ENCODE data around the gene EFL1. TPM values are rescaled to one million over a fixed set of nuclear protein-coding genes. Genes with fewer than 3 reads are reported as not detected.
"Not testable (repeated sequence)": the region's sequence is repeated elsewhere in the genome, so short reads cannot be mapped to it uniquely, and the experiment has no call there.

Gene EFL1
- total and polyA plus RNA-seq, 2 of the 4 experiments (the other 2 are of a cell fraction): 10.1 to 24.6 TPM

DNA sequence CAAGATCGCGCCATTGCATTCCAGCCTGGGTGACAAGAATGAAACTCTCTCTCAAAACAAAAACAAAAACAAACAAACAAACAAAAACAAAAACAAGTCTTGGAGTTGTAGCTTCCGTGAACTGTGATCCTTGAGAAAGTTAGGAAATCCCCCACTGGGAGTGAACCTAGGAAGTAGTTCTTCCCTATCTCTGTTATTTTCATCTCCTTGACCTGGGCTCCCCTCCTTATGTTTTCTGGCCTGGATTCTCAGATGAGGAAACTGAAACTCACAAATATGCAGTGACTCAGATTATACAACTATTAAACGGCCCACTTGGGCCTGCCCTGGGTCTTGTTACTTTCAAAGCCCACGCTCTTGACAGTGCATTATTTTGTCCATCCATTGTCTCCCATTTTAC, 29.7 kb upstream of the EFL1 start:
- POLR2A ChIA-PET (ENCODE audit: unreplicated experiment): no interaction called here
- in situ Hi-C loops (cut with MboI; ENCODE audit: low sequenced_read_pairs): no loop called here
- no peak for ATAC-seq (ENCODE audit: low read depth)

DNA sequence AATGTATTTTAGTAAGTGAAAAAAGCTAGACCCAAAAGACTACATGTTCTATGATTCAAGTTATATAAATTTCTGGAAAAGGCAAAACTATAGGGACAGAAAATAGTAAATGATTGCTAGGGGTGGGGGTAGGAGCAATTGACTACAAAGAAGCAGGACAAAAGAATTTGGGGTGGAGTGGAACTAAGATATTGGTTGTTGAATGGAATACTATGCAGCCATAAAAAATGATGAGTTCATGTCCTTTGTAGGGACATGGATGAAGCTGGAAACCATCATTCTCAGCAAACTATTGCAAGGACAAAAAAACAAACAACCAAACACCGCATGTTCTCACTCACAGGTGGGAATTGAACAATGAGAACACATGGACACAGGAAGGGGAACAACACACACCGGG, 25.7 kb upstream of the EFL1 start:
- H3K27me3 ChIP-seq (ENCODE audit: control insufficient read depth, insufficient read depth, low read length); H3K14ac ChIP-seq (replicated peaks; ENCODE audit: low read depth, low read length); H3K4me1 ChIP-seq (ENCODE audit: control insufficient read depth, insufficient read depth, low read length); dilution Hi-C loops (cut with HindIII; ENCODE audit: low sequenced_read_pairs, unreplicated experiment); H3K56ac ChIP-seq (ENCODE audit: extremely low read depth, insufficient read depth, low read length); H2BK15ac ChIP-seq (ENCODE audit: low read depth, low read length); H2BK120ac ChIP-seq (ENCODE audit: low read depth, low read length); H3K23ac ChIP-seq (ENCODE audit: low read depth, low read length); ATAC-seq (ENCODE audit: low read depth); H4K91ac ChIP-seq (ENCODE audit: insufficient read depth, low read depth, low read length); H2BK20ac ChIP-seq (ENCODE audit: low read depth, low read length); H3K79me1 ChIP-seq (ENCODE audit: low read depth in 1 of 2, low read length in 2 of 2); H3K4me3 ChIP-seq (ENCODE audit: insufficient read depth, low read depth, low read length); DNase-seq; H4K8ac ChIP-seq (ENCODE audit: low read depth in 2 of 2, low read length in 2 of 2); H4K5ac ChIP-seq (ENCODE audit: low read depth, low read length); H3K27ac ChIP-seq (ENCODE audit: insufficient read depth, low read length); H3K18ac ChIP-seq (ENCODE audit: low read depth, low read length); H3K4ac ChIP-seq (ENCODE audit: low read depth, low read length); H2AFZ ChIP-seq (replicated peaks; ENCODE audit: low read length, poor library complexity); CTCF ChIA-PET; H2BK5ac ChIP-seq (ENCODE audit: low read depth, low read length, poor library complexity, severe bottlenecking); POLR2A ChIA-PET (ENCODE audit: unreplicated experiment); H3K4me2 ChIP-seq (ENCODE audit: low read depth, low read length); intact Hi-C loops (cut with micrococcal nuclease); H3K36me3 ChIP-seq (ENCODE audit: control insufficient read depth, insufficient read depth, low read length); H2AK5ac ChIP-seq (ENCODE audit: low read depth, low read length); H4K20me1 ChIP-seq (ENCODE audit: insufficient read depth, low read length); H2AK9ac ChIP-seq (replicated peaks; ENCODE audit: low read depth, low read length, poor library complexity); H3K9me1 ChIP-seq (ENCODE audit: insufficient read depth, low read length); H3K9ac ChIP-seq (ENCODE audit: low read depth, low read length); in situ Hi-C loops (cut with MboI; ENCODE audit: low sequenced_read_pairs); H3K9me3 ChIP-seq (ENCODE audit: control insufficient read depth, insufficient read depth, low read length); BruUV-seq (replicated peaks): not testable (repeated sequence)
- WGBS, 2 experiments (ENCODE audit: extremely low coverage in 2 of 2, insufficient read length in 1 of 2): no CpG with 5 or more reads among the region's 2 CpGs

More for the DNA sequence above, 29.7 kb upstream of the EFL1 start:
- Histone ChIP-seq H3K27ac (ENCODE audit: insufficient read depth, low read length) (no peak overlapping the region), H3K4me2 (ENCODE audit: low read depth, low read length) (no peak overlapping the region), H4K8ac (ENCODE audit: low read depth in 2 of 2, low read length in 2 of 2) (no peak overlapping the region), H3K4ac (ENCODE audit: low read depth, low read length) (no peak overlapping the region), H3K9me3 (ENCODE audit: control insufficient read depth, insufficient read depth, low read length) (no peaks in the 10 kb centered on the region), H4K91ac (ENCODE audit: insufficient read depth, low read depth, low read length) (no peak overlapping the region), H2BK15ac (ENCODE audit: low read depth, low read length) (no peak overlapping the region), H3K9me1 (ENCODE audit: insufficient read depth, low read length) (no peaks in the 10 kb centered on the region), H3K36me3 (ENCODE audit: control insufficient read depth, insufficient read depth, low read length) (no peaks in the 10 kb centered on the region), H3K18ac (ENCODE audit: low read depth, low read length) (no peak overlapping the region), H4K5ac (ENCODE audit: low read depth, low read length) (no peak overlapping the region), H3K9ac (ENCODE audit: low read depth, low read length) (no peak overlapping the region), H3K23ac (ENCODE audit: low read depth, low read length) (no peak overlapping the region), H2AFZ (replicated peaks; ENCODE audit: low read length, poor library complexity) (no peak overlapping the region), H2AK5ac (ENCODE audit: low read depth, low read length) (no peak overlapping the region), H3K56ac (ENCODE audit: extremely low read depth, insufficient read depth, low read length) (no peak overlapping the region), H3K27me3 (ENCODE audit: control insufficient read depth, insufficient read depth, low read length) (peaks cover 2% of the 10 kb centered on the region; the same call in 1 of the 2 replicates), H2BK5ac (ENCODE audit: low read depth, low read length, poor library complexity, severe bottlenecking) (no peak overlapping the region), H3K79me1 (ENCODE audit: low read depth in 1 of 2, low read length in 2 of 2) (no peaks in the 10 kb centered on the region), H2BK20ac (ENCODE audit: low read depth, low read length) (no peak overlapping the region), H3K4me1 (ENCODE audit: control insufficient read depth, insufficient read depth, low read length) (no peaks in the 10 kb centered on the region), H4K20me1 (ENCODE audit: insufficient read depth, low read length) (no peaks in the 10 kb centered on the region), H3K4me3 (ENCODE audit: insufficient read depth, low read depth, low read length) (no peak overlapping the region), H3K14ac (replicated peaks; ENCODE audit: low read depth, low read length) (no peak overlapping the region), H2BK120ac (ENCODE audit: low read depth, low read length) (no peak overlapping the region), H2AK9ac (replicated peaks; ENCODE audit: low read depth, low read length, poor library complexity) (no peak overlapping the region)
- dilution Hi-C loops (cut with HindIII; ENCODE audit: low sequenced_read_pairs, unreplicated experiment) (no loop called here), intact Hi-C loops (cut with micrococcal nuclease) (no loop called here)
- CTCF ChIA-PET: interaction anchor here (1.1 kb wide), 1 partner anchor 12 kb away, joined by 5 read pairs; no protein-coding TSS in a partner anchor
- TF ChIP-seq MAFK (IDR thresholded peaks at IDR 0.05; ENCODE audit: low read depth, low read length) (no peak), SMC3 (IDR thresholded peaks at IDR 0.05; ENCODE audit: low read depth, low read length) (no peak), FOS (IDR thresholded peaks at IDR 0.05; ENCODE audit: low read depth, low read length) (no peak), RFX5 (IDR thresholded peaks at IDR 0.05; ENCODE audit: low read depth, low read length) (no peak), BHLHE40 (IDR thresholded peaks at IDR 0.05; ENCODE audit: low read depth, low read length) (no peak), CHD1 (IDR thresholded peaks at IDR 0.05; ENCODE audit: low read depth, low read length) (no peak)
- TF ChIP-seq, protein P1, sequence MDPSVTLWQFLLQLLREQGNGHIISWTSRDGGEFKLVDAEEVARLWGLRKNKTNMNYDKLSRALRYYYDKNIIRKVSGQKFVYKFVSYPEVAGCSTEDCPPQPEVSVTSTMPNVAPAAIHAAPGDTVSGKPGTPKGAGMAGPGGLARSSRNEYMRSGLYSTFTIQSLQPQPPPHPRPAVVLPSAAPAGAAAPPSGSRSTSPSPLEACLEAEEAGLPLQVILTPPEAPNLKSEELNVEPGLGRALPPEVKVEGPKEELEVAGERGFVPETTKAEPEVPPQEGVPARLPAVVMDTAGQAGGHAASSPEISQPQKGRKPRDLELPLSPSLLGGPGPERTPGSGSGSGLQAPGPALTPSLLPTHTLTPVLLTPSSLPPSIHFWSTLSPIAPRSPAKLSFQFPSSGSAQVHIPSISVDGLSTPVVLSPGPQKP (IDR thresholded peaks at IDR 0.05; ENCODE audit: borderline replicate concordance, low read depth, low read length): no peak
- 71% methylated on average over 2 of the region's 5 CpGs; no CpG with 5 or more reads in 1 of the 2 experiments for WGBS, 2 experiments (ENCODE audit: extremely low coverage in 2 of 2, insufficient read length in 1 of 2)
- no TSS peak for BruUV-seq (replicated peaks)
- no peak for DNase-seq
